GM10266 (cell line): ENCODE results near the gene POLR1G.

Experiments
- DNase-seq: peaks from one replicate; pipeline ENCODE4 v3.0.0; 2012; ENCODE audit errors: extremely low spot score
- TF ChIP-seq, protein P1 (sequence below): IDR thresholded peaks from 2 replicates; pipeline ENCODE4 v1.5.1; 2012; ENCODE audit warnings: mild to moderate bottlenecking, low read depth; ENCODE audit not compliant: control insufficient read depth, insufficient read depth; ENCODE audit errors: missing control alignments

POLR1G gene

DNA sequence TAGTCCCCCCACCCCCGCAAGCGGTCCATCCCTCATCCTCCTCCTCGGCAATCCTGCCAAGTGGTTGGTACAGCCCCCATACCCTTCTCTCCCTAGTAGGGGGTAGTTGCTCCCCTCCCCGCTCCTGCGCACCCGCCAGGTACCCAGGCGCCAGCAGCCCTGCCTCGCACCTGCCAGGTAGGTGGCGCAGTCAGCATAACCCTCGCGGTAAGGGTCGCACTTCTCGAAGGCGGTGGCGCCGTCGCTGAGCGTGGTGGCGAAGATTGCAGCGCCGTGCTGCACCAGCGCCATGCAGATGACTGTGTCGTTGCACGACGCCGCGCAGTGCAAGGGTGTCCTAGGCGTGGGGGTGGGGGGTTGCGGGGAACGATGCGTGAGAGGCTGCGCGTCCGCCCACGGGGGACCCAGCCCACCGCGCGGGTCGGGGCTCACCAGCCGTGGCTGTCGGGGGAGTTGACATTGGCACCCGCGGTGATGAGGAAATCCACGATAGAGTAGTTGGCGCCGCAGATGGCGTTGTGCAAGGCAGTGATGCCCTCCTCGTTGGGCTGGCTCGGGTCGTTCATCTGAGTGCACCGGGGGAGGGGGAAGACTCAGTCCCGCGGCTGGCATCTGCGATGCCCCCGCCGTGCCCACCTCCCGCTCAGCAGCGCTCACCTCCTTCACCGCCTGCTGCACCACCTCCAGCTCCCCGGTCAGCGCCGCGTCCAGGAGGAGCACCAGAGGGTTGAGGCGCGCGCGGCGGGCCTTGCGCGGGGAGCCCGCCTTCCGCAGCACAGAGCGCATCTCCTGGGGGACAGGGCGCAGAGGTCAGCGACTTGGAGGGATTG is 20.8 kb upstream of the POLR1G start:
- TF ChIP-seq, protein P1, sequence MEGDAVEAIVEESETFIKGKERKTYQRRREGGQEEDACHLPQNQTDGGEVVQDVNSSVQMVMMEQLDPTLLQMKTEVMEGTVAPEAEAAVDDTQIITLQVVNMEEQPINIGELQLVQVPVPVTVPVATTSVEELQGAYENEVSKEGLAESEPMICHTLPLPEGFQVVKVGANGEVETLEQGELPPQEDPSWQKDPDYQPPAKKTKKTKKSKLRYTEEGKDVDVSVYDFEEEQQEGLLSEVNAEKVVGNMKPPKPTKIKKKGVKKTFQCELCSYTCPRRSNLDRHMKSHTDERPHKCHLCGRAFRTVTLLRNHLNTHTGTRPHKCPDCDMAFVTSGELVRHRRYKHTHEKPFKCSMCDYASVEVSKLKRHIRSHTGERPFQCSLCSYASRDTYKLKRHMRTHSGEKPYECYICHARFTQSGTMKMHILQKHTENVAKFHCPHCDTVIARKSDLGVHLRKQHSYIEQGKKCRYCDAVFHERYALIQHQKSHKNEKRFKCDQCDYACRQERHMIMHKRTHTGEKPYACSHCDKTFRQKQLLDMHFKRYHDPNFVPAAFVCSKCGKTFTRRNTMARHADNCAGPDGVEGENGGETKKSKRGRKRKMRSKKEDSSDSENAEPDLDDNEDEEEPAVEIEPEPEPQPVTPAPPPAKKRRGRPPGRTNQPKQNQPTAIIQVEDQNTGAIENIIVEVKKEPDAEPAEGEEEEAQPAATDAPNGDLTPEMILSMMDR: no peak

DNA sequence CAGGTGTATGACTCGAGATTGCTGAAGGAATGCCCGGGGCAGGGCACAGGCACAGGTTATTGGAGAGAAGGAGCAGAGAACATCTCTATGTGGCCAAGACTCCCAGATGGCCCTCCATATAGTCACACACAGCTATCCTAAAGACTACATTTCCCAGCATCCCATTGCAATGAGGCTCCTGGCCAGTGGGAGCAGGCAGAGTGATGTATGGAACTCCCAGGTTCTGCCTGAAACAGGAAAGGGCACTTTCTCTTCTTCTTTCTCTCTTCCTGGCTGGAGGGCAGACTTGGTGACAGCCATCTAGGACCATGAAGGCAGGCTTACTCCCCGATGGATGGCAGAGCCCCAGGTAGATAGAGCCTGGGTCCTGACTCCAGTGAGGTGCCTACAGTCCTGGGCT is 15.1 kb upstream of the POLR1G start:
- peak; percentile 44 for DNase-seq
- TF ChIP-seq, protein P1: no peak

More for the DNA sequence above, 20.8 kb upstream of the POLR1G start:
- no peak for DNase-seq

DNA sequence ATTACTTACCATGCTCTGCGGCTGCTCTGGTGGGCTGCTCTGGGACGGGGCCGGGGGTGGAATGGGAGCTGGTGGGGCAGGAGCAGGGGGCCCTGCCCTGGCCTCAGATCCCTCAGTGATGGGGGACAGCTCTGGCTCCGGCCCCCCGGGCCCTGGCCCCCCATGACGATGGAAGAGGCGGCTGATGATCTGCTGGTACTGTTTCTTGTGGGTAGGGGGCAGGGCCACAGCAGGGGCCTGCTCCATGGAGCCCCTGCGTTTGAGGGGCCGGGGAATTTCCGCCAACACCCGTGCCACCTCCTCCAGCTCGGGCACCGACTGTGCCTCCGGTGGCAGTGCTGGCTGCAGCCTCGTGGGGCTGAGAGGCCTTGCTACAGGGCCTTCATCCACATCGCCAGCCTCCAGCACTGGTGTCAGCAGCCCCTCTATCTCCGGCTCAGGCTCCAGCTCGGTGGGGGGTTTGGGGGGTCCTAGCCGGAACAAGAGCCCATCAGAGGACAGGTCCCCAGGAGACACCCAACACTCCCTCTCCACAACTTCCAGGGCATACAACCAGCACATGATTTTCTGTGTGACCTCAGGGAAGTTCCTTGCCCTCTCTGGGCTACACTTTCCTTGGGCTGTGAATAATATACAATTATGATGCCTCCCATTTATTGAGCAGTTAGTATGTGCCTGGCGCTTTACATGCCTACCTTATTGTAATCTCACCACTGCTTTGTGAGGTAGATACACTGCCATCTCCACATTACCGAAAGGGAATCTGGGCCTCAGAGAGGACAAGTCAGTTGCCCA is 14.4 kb upstream of the POLR1G start:
- TF ChIP-seq, protein P1: no peak
- peak; percentile 5 for DNase-seq

DNA sequence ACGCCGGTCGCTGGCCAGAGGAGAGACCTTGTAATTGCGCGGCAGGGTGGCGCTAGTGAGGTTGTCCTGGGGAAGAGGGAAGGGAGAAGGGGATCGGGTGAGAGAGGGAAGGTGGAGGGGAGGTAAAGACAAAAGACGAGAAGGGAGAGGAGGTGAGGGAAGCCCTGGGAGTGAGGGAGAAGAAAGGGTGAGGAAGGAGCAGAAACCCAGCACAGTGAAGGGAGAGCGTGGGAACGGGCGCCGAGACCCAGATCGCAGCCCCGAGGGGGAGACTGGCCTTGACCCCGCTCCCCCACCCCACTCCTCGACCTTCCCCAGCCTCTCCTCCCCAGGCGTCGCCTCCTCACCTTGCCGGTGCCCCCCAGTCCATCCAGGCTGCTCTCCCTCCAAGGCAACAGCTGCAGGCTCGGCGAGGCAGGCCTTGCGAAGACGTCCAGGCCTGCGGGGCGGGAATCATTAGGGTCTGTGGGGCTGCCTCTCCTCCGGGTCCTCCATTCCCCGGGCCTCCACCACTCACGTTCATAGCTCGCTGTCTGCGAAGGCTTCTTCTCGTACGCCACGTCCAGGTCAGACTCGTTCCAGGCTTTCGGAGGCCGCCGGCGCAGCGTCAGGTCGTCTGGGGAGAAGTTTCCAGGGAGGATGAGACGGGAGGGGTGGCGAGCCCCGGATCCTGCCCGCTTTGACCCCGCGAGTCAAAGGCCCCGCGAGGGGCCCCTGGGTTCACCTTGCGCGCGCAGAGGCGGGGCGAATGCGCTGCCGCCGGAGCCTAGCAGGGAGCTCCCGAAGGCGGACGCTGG is 10.4 kb upstream of the POLR1G start:
- DNase-seq: no peak

DNA sequence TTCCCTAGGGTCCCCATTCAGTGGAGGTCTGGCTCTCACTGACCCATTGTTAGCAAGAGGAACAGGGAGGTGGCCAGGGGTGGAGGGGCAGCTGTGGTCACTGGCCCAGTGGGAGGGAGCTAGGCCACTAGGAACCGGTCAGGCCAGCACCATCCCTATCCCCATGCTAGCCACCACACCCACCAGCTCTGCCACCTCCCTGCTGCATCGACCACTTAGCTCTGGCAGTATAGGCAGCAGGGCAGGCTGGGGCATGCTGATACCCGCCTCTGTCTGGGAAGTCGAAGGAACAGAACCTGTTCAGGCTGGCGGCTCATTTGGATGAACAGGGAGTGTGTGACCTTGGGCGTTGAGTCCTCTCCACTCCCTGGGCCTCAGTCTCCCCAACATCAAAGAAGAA is 6.3 kb upstream of the POLR1G start:
- TF ChIP-seq, protein P1: no peak
- no peak for DNase-seq

More for the DNA sequence above, 10.4 kb upstream of the POLR1G start:
- TF ChIP-seq, protein P1: peak; percentile 15

DNA sequence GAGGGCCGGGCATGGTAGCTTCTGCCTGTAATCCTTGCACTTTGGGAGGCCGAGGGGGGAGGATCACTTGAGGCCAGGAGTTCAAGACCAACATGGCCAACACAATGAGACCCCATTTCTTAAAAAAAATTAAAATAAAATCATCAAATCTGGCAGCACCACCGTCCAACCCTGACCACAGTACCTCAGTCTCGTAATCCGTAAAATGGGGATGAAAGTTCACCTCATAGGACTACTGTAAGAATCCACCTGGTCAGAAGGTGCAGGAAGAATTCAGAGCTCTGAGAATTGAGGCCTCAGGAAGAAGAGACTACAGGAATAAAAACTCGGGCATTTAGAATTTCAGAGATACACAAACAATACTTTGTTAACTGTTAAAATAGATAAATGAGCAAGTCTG is 4.6 kb upstream of the POLR1G start:
- TF ChIP-seq, protein P1: no peak
- no peak for DNase-seq
